Middle frontal gyrus (tissue), 1 donor: ENCODE results near the gene NDUFS8.

ENCODE experiments used
- DNase-seq: peaks from one replicate; pipeline ENCODE4 v3.0.0-alpha.2; 2015; ENCODE audit warnings: low spot score; ENCODE audit errors: extremely low spot score

The NDUFS8 gene

DNA sequence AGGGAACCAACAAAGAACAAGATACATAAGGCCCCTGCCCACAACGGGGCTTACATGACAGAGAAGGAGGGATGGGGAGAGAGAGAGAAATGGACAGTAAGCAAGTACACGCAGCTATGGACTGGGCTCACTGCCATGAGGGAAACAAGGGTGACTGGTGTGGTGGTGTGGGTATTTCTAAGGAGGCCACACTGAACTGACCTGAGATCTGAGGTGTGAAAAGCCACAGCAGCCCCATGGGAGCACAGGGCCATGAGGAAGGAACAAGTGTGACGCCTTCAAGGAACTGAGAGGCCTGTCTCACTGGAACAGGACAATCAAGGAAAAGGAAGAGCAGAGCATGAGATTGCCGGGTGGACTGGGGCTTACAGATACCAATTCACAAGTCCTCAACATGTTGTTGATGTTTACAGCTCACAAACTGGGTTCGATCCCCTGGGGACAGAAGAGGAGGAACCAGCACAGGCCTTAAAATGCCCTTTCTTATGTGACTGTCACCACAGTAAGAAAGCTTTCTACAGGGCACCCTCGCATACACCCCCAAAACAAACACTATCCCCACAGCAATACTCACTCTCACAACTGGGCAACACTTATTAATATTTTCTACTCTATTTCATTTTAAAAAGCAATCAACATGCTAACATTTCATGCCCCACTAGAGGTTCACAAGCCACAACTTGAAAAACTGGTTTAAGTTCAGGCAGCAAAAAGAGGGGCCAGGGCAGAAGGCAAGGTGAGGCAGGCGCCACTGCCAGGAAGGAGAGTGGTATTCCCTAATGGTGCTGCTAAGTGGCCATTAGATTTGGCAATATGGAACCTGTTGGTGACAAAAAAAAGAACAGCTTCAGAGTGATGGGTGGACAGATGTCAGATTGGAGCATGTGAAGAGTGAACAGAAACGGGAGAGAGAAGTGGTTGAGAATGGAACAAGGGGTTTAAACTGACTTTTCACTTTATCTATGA lies 47.4 kb downstream of the NDUFS8 start:
- no peak for DNase-seq

DNA sequence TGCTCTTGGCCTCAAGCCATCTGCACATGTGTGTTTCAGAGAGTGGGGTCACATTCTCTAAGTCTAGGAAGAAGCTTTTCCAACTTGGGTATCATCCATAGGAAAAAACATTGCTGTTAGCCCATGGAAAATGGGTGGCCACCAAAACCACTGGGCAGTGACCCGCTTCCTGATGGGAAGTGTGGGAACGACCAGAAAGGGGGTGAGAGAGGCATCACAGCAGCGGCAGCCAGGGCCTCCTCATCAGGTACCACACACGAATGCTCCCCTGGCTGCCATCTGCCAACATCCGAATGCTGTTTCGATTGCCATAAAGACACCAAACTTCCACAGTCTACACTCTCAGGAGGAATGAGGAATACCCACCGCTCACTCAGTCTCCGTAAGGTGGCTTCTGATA lies 50.4 kb downstream of the NDUFS8 start:
- no peak for DNase-seq

DNA sequence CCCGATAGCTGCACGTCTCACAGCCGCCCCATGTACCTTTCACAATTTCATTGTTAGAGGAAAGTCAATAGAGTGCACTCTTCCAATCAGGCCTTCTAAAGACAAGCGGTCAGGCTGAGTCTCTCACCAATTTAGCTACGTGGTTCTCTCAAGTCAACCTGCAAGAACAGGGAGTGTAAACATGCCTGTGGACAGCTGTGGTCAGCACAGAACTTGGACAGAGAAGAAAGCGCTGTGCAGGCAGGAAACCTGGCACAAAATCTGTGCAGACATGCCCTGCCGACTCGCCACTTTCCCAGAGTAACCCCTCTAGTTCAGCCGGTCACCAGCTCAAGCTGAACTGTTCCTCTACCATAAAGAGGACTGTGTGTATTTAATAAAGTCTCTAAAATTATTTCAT lies 51.2 kb downstream of the NDUFS8 start:
- DNase-seq = no peak

DNA sequence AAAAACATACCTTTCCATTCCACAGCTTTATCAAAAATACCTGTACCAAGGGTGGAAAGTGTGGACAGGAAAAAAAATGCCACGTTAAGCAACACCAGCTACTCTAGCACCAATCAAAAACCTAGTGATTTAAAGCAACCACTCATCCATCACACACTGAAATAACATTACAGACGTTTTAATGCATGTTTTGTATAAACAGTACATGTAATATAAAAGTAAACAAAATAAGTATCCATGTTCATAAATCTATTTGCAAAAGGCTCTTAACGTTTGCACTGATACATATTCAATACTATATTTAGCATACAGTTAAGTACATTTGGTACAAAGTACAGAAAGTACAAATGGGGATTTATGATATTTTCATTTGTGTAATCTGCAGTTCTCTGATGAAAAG lies 52.0 kb downstream of the NDUFS8 start:
- DNase-seq = no peak

DNA sequence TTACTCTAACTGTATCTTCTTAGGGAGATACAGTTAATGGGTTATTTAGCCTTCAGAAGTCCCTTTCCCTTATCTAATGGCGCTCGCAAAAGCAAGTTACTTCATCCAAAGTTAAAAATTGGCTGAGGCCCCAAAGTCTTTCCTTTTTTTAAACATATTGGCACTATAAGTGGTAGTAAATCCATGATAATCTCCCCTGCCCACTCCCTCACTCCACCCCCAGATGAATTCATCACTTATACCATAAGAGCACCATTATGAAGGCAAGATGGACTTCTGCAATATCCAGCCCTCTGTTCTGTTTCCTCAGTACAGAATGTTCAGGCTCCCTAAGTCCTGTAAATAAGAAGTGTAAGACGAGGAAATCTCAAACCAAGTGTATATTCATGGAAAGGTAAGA lies 53.0 kb downstream of the NDUFS8 start:
- no peak for DNase-seq
